HPDE6-E6E7 (cell line): Measurements from ENCODE around the gene COIL.
"Not testable (repeated sequence)": the region's sequence is repeated elsewhere in the genome, so short reads cannot be mapped to it uniquely, and the experiment has no call there.

ENCODE experiments used
- DNase-seq: peaks from one replicate; pipeline ENCODE4 v3.0.0; 2011; ENCODE audit warnings: missing footprints; ENCODE audit errors: extremely low spot score

Gene COIL

DNA sequence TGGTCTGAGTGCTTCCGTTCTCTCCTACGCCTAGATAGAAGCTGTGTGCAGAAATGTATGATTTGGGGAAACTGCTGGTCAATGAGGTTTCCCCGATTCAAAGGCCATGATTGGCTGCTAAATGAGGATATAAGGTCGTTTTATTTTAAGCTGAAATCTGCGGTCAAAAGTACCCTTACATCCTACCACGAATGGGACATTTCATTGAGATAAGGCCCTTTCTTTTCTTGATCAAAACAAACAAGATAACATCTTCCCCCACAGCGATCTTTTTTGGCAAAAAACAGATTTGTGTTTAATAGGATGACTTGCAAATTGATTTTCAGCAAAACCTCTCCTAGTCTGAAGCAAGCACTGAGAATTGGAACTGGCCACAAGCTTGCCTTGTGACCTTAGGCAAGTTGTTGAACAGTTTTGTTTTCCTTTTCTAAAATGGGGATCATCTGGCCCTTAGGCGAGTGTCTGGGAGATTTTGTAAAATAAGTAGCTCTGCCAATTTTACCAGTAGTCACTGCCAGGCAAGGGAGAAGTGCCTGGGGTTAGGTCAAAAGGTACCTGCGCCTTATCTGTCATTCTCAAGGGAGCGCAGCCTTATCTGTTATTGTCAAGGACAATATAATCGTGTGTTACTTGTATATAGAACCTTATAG lies 17.7 kb upstream of the COIL start:
- no peak for DNase-seq

DNA sequence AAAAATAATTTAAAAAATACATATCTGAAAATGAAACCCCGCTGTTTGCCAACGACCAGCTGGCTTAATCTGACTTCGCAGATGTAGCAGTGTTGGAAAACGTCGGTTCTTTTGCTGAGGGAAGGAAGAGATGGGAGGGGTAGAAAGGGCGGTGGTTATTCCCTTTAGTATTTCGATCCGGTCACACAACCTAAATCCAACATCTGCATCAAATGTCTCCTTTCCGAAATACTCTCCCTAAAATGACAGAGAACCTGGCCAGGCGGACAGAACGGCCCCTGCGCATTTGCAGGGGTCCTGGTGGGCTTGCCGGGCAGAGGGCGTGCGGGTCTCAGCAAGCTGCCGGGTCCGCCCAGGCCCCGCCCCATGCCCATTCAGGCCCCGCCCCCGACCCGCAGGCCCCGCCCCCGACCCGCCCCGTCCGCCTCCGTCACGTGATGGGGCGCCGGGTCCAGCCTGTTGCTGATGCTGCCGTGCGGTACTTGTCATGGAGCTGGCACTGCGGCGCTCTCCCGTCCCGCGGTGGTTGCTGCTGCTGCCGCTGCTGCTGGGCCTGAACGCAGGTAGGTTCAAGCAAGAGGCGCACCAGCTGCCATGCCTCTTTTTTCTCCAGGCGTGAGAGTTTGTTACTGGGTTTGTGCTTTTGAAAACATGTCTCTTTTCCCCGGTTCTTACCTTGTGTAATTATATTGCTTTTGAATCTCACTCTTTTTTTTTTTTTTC lies 17.0 kb upstream of the COIL start, which contains the start of gene SCPEP1:
Gene SCPEP1 (plus strand): TSS at position 459 of the 723 bp plus-strand sequence. CDS start 29 bp downstream, at position 488.
- DNase-seq = peak; percentile 83

DNA sequence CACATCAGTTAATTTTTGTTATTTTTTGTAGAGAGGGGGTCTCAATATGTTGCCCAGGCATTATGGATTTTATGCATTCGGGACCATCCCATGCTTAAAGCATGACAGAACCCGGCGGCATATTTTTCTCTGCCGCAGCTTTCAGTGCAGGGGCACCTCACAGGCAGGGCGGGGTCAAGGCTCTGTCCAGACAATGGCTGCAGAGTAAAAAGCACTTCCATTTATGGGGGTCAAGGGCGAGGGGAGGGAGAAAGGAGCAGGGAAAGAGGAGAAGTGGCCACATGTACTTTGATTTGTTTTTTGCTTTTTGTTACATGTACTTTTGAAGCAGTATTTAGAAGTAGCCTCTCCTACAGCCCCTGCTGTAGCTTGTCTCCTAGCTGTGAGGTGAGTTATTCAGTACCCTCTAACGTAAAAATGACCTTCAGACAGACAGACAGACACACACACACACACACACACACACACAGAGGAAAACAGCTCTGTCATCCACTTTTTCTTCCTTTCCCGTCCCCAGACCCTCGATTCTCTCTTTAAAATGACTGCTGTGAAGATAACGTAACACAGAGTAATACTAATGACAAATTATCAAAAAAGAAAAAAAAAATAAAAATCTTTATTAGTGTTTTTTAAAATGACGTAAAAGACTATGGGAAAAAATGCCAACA lies 16.2 kb upstream of the COIL start:
- no peak for DNase-seq

DNA sequence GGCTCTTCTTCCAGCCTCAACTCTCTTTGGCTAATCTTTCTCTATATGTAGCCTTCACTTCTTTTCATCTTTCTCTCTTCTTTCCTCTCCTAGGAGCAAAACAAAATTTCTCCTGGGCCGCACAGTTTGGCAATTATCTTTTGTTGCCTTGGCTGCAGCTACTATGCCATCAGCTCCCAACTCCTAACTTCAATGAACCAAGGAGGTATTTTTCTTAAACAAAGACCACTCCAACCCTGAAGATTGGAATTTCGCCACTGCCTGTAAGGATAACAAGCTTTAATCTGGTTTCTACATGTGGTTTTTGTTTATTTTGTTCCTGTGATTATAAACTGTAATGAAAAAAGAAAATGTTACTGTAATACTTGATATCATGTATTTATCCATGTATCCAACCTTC lies 14.8 kb upstream of the COIL start:
- no peak for DNase-seq

DNA sequence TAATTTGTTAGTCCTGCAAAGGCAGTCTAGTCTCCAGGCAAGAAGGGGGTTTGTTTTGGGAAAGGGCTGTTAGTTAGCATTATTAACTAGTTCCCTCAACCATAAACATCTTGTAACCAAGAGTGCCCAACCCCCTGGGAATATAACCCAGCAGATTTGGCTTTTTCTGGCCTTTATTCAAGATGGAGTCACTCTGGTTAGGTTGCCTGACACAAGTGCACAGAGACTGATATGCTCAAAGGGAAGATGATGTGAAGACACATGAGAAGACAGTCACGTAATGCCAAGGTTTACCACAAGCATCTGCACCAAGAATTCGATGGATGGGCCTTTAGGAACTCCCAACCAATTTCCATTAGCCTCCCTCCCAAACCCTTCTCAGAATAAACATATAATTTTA lies 13.2 kb upstream of the COIL start:
- no peak for DNase-seq

DNA sequence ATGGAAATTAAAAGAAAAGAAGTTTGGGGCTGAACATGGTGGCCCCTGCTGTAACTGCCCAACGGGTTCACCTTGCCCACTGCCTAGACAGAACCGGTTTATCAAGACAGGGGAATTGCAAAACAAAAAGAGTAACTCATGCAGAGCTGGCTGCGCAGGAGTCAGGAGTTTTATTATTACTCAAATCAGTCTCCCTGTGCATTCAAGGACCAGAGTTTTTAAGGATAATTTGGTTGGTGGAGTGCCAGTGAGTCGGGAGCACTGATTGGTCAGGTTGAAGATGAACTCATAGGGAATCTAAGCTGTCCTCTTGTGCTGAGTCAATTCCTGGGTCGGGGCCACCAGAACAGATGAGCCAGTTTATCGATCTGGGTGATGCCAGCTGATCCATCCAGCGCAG lies 12.7 kb upstream of the COIL start:
- peak; percentile 35 for DNase-seq

DNA sequence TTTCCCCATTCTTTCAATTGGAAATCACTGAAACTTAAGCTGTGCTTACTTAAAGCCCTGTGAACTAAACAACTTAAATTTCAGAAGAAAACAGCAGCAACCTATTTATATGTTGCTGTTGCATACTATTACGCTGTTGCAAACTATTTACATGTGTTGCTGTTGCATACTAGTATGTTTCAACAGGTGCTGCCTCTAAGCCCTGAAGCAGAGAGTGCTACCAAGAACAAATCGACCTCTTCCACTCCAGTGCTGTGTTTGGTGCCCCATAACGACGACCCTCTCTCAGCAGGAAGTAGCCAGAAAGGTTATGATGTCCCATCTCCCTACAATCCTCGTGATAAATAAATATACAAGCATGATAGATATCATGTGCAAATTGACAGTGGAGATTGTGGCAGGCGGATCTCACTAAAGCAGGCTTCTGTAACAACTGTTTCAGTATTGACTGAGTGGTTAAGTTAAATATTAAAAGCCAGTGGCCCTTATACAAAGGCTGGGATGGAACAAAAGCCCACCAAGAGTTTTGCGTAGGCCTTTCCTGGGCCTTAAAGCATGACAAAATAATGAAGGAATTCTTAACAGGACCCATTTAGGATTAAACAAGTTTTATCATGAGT lies 11.4 kb upstream of the COIL start:
- DNase-seq = no peak

DNA sequence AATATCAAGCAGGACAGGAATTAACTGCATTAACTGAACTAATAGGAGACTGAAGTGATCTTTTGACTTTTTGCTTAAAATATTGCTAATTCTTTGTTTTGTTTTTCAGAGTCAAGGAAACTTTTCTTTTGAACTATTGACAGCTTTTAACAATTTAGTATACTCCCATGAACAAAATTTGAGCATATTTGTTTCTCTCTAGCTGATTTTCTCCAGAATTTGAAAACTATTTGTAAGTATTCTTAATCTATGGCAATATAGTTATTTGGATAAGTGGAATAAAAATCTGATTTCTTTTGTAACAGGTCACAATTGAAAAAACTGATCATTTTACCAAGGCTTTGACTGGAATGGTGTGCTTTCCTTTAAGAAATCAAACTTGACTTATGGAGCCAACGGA lies 10.1 kb upstream of the COIL start:
- DNase-seq = no peak

DNA sequence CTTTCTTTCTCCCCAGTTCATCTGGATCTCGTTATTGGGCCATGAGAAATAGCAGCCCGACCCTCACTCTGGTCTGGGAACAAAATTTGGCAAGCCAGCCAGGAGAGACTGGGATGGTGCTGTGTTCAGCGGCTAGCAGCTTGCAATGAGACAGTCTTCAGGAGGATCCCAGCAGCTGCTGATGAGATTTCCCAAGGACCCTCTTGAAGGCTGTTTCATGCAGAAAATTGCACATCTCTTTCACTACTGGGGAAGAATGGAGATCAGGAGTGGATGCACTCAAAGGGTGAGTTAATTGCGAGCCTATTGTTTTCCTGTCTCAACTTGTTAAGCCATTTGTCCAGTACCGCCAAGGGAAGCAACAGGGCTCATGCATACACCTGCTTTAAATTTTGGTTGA lies 5.5 kb upstream of the COIL start:
- DNase-seq = no peak

DNA sequence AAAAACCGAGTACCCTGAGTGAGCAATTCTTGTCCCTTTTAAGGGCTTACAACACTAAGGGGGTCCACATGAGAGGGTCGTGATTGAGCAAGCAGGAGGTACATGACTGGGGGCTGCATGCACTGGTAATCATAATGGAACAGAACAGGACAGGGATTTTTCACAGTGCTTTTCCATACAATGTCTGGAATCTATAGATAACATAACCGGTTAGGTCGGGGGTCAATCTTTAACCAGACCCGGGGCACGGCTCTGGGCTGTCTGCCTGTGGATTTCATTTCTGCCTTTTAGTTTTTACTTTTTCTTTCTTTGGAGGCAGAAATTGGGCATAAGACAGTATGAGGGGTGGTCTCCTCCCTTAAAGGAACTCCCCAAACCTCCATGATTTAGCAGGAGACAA lies 4.8 kb upstream of the COIL start:
- DNase-seq = not testable (repeated sequence)

DNA sequence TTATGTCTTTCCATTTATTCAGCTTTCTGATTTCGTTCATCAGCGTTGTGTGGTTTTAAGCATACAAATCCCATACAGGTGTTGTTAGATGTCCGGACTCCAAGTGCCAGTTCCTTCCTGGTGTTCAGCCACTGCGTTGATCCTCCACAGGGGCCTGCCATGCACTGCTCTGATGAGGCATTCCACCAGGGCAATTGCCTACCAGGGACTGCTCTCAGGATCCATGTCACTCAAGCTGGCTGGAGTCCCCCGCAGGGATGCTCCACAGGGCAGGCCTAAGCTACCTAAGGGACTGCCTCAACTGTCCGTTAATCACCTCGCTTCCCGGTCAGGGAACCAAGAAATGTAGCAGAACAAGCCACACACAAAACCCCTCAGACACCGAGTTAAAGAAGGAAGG lies 4.4 kb upstream of the COIL start:
- DNase-seq = not testable (repeated sequence)

DNA sequence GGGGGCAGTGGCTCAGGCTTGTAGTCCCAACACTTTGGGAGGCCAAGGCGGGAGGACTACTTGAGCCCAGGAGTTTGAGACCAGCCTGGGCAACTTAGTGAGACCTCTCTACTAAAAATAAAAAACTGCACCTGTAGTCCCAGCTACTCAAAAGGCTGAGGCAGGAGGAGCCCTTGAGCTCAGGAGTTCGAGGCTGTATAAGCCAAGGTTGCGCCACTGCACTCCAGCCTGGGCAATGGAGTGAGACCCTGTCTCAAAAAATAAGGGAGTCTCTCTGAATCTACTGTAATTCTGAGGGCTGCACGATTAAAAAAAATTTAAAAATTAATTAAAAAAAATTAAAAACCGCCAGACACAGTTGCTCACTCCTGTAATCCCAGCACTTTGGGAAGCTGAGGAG lies 3.9 kb downstream of the COIL start:
- no peak for DNase-seq

DNA sequence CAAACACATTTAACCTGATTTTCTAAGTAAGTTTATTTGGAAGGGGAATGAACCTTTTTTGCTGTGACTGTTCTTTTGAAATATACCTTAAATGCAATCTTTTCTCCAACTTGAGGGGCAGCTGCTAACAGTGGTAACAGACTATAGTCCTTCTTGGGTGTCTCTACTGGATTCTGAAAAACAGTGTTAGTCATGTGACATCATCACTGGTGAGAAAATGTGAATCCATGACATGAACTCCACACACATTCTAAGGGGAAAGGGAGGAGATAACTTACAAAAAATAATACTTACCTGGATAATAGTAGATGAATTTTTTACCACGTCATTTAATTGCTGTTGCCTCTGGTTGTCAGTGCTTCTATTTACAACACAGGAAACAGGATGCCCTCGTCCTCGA lies 11.3 kb downstream of the COIL start:
- DNase-seq = no peak

DNA sequence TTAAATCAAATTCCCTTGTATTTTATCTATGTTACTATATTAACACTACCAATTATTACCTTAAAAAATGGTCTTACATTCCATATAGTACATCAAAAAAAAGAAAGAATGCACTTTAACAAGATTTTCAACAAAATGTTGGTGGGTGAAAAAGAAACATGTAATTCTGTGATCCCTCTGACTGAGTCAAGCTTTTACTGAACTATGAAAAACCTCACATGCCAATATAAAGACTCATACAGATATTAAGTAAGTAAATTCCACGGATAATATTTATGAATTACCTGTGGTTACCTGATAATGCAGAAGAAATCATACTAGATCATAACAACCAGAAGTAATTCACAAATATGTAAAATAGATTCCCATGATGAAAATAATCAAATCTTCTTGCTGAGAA lies 12.4 kb downstream of the COIL start:
- no peak for DNase-seq

DNA sequence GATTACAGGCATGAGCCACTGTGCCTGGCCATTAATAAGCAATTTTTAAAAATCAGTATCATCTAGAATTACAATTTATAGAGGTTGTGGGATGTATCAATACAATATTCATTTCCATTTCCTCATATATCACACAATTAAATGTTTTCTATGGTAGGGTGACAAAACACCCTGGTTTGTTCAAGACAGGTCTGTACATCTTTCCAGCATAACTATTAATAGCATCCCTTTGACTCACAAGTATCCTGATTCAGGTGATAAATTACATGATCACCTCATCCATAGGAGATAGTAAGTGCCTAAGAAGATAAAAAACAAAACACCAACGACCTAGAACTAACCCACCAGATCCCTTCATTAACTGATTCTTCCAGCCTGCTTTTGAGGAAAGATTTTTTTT lies 13.1 kb downstream of the COIL start:
- no peak for DNase-seq

DNA sequence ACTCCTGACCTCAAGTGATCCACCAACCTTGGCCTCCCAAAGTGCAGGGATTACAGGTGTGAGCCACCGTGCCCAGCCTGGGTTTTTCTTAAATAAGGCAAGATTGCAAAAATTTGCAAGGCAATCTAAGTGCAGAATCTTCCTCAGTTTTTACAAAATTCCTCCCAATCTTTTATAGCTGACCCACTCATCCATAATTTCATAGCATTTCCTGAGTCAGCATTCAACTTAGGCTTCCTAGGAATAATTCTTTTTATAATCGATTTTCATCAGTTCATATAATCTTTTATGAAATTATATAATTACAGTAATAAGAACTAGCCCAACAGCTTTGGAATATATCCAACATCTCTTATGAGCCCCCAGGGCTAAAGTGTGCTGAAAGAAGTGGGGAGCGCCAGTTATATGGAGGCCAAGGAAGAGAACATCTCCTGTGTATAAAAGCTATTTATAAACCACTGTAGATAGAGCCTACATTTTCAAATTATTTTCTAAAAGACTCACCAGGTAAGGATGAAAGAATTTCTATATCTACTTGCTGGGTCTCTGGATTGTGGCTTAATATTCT lies 14.8 kb downstream of the COIL start:
- DNase-seq = no peak

DNA sequence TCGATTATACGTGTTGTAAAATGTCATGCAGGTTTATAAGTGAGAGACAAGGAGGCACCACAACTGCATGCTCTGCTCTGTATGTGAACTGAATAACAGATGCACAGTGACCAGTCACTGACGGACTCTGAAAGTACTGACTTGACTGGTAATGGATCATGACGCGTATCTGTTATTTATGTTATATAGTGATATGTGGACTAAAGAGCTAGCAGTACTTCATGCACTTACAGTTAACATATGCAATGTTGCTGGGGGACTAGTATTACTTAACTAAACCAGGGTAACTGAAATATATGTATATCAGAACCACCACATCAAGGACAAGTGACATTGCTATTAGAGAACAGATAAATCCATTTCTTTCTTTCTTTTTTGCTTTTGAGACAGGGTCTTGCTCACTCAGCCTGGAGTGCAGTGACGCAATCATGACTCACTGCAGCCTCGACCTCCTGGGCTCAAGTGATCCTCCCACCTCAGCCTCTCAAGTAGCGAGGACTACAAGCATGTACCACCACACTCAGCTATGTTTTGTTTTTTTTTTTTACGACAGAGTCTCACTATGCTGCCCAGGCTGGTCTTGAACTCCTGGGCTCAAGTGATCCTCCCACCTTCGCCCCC lies 17.2 kb downstream of the COIL start:
- DNase-seq = no peak

DNA sequence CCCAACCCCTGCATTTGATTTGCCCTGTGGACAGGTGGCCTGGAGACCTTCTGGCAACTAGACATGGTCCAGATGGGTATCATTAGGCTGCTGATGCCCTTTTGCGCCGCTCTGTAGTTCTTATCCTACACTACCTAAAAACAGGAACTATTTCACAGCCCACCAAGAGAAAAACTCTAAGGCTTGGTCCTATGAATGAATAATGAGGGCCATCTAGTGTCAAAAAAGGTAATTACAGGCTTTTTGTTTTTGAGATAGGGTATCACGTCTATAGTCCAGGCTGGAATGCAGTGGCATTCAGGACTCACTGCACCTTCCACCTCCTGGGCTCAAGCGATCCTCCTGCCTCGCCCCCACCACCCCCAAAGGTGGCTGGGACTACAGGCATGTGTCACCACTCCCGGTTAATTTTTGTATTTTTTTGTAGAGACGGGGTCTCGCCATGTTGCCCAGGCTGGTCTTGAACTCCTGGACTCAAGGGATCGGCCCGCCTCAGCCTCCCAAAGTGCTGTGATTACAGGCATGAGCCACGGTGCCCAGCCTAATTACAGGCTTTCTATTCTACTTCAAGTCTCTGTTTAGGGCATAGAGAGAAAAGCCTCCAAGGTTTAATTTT lies 20.9 kb downstream of the COIL start:
- DNase-seq = no peak

DNA sequence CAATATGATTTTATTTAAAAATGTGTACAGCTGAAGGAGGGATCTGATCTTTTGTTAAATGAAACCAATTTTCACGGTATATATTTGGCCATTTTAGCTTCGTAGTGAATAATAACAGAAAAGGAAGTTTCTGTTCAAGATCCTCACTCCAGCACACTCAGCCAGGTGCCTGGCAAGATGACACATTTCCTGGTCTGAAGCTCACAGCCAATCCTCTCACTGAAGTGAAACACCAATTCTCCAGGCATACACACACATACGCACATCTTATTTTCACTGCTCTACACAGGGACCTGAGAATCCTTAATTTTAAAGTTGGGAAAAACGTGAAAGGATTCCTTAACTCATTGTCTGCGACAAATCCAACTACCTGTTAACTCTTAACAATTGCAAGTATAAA lies 22.6 kb downstream of the COIL start:
- not testable (repeated sequence) for DNase-seq

DNA sequence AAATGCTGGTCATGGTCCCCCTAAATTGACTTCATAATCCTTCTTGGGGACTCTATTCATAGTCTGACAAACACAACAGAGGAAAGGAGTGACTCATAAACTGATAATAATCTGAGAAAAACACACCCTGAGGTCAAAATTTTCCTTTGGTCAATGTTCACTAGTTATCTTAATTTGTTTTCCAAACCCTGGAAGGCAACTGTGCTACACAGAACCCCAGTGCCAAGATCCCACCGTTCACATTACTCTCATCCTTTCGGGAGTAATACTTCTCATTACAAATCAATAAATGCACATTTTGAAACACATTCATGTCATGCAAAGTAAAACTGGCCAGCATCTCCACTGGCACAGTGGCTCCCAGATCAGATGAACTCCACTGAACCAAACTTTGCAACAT lies 23.2 kb downstream of the COIL start:
- no peak for DNase-seq

DNA sequence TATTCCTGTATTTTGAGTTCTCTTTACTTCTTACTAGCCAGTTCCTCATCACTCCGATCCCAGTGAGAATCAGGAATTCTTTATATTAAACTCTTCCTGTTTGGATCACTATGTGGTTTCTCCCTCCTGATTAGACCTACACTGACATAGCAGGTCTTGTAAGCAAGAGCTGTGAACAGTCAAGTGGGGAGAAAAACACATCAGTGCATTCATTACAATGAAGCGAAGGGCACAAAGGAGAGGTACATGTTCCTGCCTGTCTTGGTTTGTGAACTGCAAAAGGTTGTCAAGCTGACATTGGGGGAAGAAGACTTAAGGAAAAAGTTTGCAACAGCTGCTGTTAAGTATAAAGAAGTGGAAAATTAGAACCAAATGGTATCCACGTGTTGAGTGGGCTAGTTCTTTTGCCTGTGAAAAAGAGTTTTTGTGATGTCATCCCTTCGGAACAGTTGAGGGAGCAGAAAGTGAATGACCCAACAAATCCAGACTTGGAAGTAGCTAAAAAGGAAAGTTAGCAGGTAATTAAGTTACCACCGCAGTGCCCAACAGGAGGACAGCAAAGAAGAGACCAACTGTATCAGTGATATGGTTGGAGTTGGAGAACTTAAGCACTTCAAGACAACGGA lies 24.0 kb downstream of the COIL start:
- DNase-seq = no peak
